ENCODE results near the gene BMERB1. TPM values are rescaled to one million over a fixed set of nuclear protein-coding genes. Genes with fewer than 3 reads are reported as not detected.
A peak's percentile ranks its signal among the peaks of the same experiment; 100 is the strongest.
"Not testable (repeated sequence)": the region's sequence is repeated elsewhere in the genome, so short reads cannot be mapped to it uniquely, and the experiment has no call there.

The BMERB1 gene
- total RNA-seq (ENCODE audit: low replicate concordance), result 64.3 and 105 TPM in 2 replicates

- TF ChIP-seq CTCF (IDR thresholded peaks at IDR 0.05; ENCODE audit: insufficient read depth, low read length), result no peak
- peak; percentile 77 for DNase-seq (ENCODE audit: low read depth)
- peak within 1 kb of the TSS; percentile 93 for H3K4me3 ChIP-seq (ENCODE audit: low read depth, low read length)
Observed at GRCh38 chr16:15434425-15435215, at the start of gene BMERB1. Gene BMERB1 (plus strand): TSS chr16:15434588. CDS start chr16:15434654, 66 bp downstream.

DNA sequence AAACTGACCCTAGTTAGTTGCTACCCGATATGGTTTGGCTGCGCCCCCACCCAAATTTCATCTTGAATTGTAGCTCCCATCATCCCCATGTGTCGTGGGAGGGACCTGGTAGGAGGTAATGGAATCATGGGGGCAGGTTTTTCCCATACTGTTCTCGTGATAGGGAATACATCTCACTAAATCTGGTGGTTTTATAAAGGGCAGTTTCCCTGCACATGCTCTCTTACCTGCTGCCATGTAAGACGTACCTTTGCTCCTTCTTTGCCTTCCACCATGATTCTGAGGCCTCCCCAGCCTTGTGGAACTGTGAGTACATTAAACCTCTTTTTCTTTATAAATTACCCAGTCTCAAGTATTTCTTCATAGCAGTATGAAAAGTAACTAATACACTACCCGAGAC is 46.3 kb upstream of the BMERB1 start:
- H3K4me3 ChIP-seq (ENCODE audit: low read depth, low read length); DNase-seq (ENCODE audit: low read depth): not testable (repeated sequence)

DNA sequence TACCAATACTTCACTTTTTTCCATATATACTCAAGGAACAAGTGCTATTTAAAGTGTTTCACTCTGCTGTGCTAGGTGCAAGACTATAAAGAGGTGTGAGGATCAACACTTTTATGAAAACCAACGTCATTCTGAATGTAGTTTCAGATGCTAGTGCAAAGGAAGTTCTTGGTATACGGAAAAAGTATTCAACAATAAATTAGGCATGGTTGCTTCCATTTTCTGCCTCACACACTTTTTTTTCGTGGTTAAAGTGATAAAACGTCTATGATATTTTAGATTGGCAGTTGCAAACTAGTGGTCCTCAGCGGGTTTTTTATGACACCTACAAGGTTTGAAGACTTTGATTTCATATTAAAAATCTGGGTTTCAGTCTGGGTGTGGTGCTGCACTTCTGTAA is 44.5 kb upstream of the BMERB1 start:
- DNase-seq (ENCODE audit: low read depth); H3K4me3 ChIP-seq (ENCODE audit: low read depth, low read length): not testable (repeated sequence)

GRCh38 chr16:15393025-15393424 is 41.4 kb upstream of the BMERB1 start:
- DNase-seq (ENCODE audit: low read depth); H3K4me3 ChIP-seq (ENCODE audit: low read depth, low read length): not testable (repeated sequence)

GRCh38 chr16:15395631-15396508 is 38.5 kb upstream of the BMERB1 start, which contains the start of gene MPV17L:
Gene MPV17L (plus strand): TSS chr16:15395754. CDS start chr16:15395898, 144 bp downstream.
- not testable (repeated sequence) for DNase-seq (ENCODE audit: low read depth)
- H3K4me3 ChIP-seq (ENCODE audit: low read depth, low read length), result peak within 1 kb of the TSS; percentile 48

DNA sequence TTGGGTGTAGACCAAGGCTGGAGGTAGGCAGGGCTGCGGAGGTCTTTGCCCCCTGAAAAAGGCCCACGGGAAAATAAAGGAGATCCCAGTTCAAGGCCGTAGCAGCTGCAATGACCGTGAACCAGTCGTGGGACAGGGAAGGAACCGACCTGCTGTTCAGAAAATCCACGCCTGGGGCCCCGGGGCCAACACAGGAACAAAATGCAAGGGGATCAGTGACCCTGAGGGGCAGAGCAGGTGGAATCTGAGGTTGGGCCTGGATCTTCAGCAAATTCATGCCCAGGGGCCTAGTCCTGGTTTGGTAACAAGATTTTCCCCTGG is 37.9 kb upstream of the BMERB1 start:
- not testable (repeated sequence) for H3K4me3 ChIP-seq (ENCODE audit: low read depth, low read length); DNase-seq (ENCODE audit: low read depth)

DNA sequence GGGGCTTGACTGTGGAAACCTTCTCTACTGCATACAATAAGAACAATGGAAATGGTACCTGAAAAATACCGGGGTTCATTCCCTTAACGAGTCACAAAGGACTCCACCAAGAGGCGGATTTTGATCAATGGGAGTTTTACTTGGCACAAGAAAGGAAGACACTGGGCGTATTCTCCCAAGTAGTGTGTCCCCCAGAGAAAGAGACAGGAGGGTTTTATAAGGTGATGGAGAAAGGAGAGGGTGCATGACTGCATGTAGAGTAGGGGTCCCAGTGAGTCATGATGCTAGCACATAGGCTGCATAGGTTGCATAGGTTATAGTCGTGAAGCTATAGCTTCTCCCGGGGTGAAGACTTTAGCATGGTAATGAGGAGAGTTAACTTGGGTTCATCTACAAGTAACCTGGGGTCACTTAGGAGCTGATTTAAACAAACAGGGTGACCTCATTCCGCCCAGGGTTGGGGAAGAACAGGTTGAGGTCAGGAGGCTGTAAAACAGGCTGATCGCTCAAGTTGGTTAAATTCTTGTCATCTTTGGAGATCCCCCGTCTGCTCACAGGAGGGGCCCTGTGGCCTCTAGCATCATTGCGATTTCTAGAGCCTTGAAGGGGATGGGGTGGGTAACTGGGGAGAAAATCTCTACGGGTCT is 37.3 kb upstream of the BMERB1 start:
- TF ChIP-seq CTCF (IDR thresholded peaks at IDR 0.05; ENCODE audit: insufficient read depth, low read length), result no peak

DNA sequence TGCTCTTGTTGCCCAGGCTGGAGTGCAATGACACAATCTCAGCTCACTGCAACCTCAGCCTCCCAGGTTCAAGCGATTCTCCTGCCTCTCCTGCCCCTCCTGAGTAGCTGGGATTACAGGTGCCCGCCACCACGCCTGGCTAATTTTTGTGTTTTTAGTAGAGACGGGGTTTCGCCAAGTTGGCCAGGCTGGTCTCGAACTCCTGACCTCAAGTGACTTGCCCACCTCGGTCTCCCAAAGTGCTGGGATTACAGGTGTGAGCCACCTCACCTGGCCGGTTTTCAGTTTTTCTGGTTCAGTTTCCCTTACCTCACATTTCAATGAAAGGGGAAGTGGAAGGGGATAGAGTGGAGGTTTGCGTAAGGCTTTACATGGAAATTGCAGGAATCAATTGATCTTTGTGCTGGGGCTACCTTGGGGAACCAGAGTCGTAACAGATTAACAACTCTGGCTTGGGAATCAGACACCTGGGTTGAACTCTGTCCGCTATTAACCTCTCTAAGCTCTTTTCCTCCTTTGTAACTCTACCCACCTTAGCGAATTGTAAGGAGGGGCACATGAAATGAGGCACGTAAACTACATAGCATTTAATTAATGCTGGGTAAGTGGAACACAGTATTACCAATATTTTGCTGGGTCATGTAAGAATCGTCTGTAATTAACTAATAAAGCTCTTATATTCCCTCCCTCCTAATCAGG is 35.6 kb upstream of the BMERB1 start:
- H3K4me3 ChIP-seq (ENCODE audit: low read depth, low read length), result no peak overlapping the region
- TF ChIP-seq CTCF (IDR thresholded peaks at IDR 0.05; ENCODE audit: insufficient read depth, low read length), result no peak
- no peak for DNase-seq (ENCODE audit: low read depth)

More for the DNA sequence above, 37.3 kb upstream of the BMERB1 start:
- DNase-seq (ENCODE audit: low read depth), result no peak
- no peak overlapping the region for H3K4me3 ChIP-seq (ENCODE audit: low read depth, low read length)

DNA sequence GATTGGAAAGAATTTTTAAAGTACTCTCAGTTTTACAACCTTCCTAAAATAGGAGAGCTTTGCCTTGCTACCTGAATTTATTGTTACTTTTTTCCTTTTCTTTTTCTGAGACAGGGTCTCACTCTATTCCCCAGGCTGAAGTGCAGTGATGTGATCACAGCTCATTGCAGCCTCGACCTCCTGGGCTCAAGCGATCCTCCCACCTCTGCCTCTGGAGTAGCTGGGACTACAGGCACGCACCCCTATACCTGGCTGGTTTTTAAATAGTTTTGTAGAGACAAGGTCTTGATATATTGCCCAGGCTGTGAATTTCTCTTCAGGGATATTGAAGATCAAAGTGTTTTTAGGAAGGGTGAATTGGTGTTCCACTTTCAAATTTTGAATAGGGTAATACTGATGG is 35.1 kb upstream of the BMERB1 start:
- TF ChIP-seq CTCF (IDR thresholded peaks at IDR 0.05; ENCODE audit: insufficient read depth, low read length), result no peak
- no peak for DNase-seq (ENCODE audit: low read depth)
- H3K4me3 ChIP-seq (ENCODE audit: low read depth, low read length), result no peak overlapping the region

- DNase-seq (ENCODE audit: low read depth); H3K4me3 ChIP-seq (ENCODE audit: low read depth, low read length): not testable (repeated sequence)
Observed at GRCh38 chr16:15400314-15400713, 34.1 kb upstream of the BMERB1 start.
